ENCODE data around the gene UPK3BL1.
"Not testable (repeated sequence)": the region's sequence is repeated elsewhere in the genome, so short reads cannot be mapped to it uniquely, and the experiment has no call there.

The UPK3BL1 gene

GRCh38 chr7:102682560-102682959 is 40.0 kb upstream of the UPK3BL1 start:
- not testable (repeated sequence) for H3K4ac ChIP-seq (ENCODE audit: low read depth in 1 of 2, low read length in 2 of 2); H3K14ac ChIP-seq (ENCODE audit: low read length in 2 of 2); H4K91ac ChIP-seq (ENCODE audit: low read length); H3K36me3 ChIP-seq (ENCODE audit: control insufficient read depth in 1 of 2, insufficient read depth in 2 of 2, low read depth in 1 of 2, low read length in 2 of 2); H2BK15ac ChIP-seq (ENCODE audit: low read depth, poor library complexity, severe bottlenecking); DNase-seq; H3K27me3 ChIP-seq (ENCODE audit: control insufficient read depth in 1 of 2, insufficient read depth in 1 of 2, low read length in 2 of 2); H2BK5ac ChIP-seq (ENCODE audit: low read depth, low read length, poor library complexity, severe bottlenecking); H3K9ac ChIP-seq (ENCODE audit: low read length); H2BK12ac ChIP-seq (ENCODE audit: low read length in 2 of 2); H3K9me3 ChIP-seq (ENCODE audit: control insufficient read depth, low read length); H3K27ac ChIP-seq (ENCODE audit: low read length, poor library complexity, severe bottlenecking); H3K79me1 ChIP-seq (replicated peaks; ENCODE audit: low read length, poor library complexity, severe bottlenecking); H3K23ac ChIP-seq (ENCODE audit: low read length in 2 of 2); H2AK5ac ChIP-seq (ENCODE audit: low read length, severe bottlenecking); H3K4me2 ChIP-seq (ENCODE audit: low read length, poor library complexity, severe bottlenecking); H2AFZ ChIP-seq (ENCODE audit: low read depth, low read length); H3K18ac ChIP-seq (ENCODE audit: low read depth in 1 of 2, low read length in 2 of 2); H4K8ac ChIP-seq (ENCODE audit: low read length); H3K4me1 ChIP-seq (ENCODE audit: control insufficient read depth, insufficient read depth, low read depth, low read length); H3K4me3 ChIP-seq (ENCODE audit: insufficient read depth in 1 of 2, low read depth in 1 of 2, low read length in 2 of 2); H2BK120ac ChIP-seq (ENCODE audit: low read depth, low read length)
- WGBS, result no CpG with 5 or more reads among the region's 5 CpGs

- not testable (repeated sequence) for H3K27me3 ChIP-seq (ENCODE audit: control insufficient read depth in 1 of 2, insufficient read depth in 1 of 2, low read length in 2 of 2)
- WGBS, result no CpG with 5 or more reads among the region's 5 CpGs
Observed at GRCh38 chr7:102680780-102681179, 38.2 kb upstream of the UPK3BL1 start.

GRCh38 chr7:102675545-102675944 is 33.0 kb upstream of the UPK3BL1 start:
- not testable (repeated sequence) for H2BK120ac ChIP-seq (ENCODE audit: low read depth, low read length); H3K18ac ChIP-seq (ENCODE audit: low read depth in 1 of 2, low read length in 2 of 2); H3K4me2 ChIP-seq (ENCODE audit: low read length, poor library complexity, severe bottlenecking); H2BK15ac ChIP-seq (ENCODE audit: low read depth, poor library complexity, severe bottlenecking); H3K27ac ChIP-seq (ENCODE audit: low read length, poor library complexity, severe bottlenecking); H3K23ac ChIP-seq (ENCODE audit: low read length in 2 of 2); H2AFZ ChIP-seq (ENCODE audit: low read depth, low read length); H4K8ac ChIP-seq (ENCODE audit: low read length); H3K4me1 ChIP-seq (ENCODE audit: control insufficient read depth, insufficient read depth, low read depth, low read length); H3K27me3 ChIP-seq (ENCODE audit: control insufficient read depth in 1 of 2, insufficient read depth in 1 of 2, low read length in 2 of 2); H2BK5ac ChIP-seq (ENCODE audit: low read depth, low read length, poor library complexity, severe bottlenecking); H4K91ac ChIP-seq (ENCODE audit: low read length); H3K36me3 ChIP-seq (ENCODE audit: control insufficient read depth in 1 of 2, insufficient read depth in 2 of 2, low read depth in 1 of 2, low read length in 2 of 2); H3K79me1 ChIP-seq (replicated peaks; ENCODE audit: low read length, poor library complexity, severe bottlenecking); H3K9me3 ChIP-seq (ENCODE audit: control insufficient read depth, low read length); H3K4ac ChIP-seq (ENCODE audit: low read depth in 1 of 2, low read length in 2 of 2); H3K4me3 ChIP-seq (ENCODE audit: insufficient read depth in 1 of 2, low read depth in 1 of 2, low read length in 2 of 2); DNase-seq; H2BK12ac ChIP-seq (ENCODE audit: low read length in 2 of 2); H3K9ac ChIP-seq (ENCODE audit: low read length); H3K14ac ChIP-seq (ENCODE audit: low read length in 2 of 2); H2AK5ac ChIP-seq (ENCODE audit: low read length, severe bottlenecking)
- WGBS, result no CpG with 5 or more reads among the region's 2 CpGs

More at GRCh38 chr7:102680780-102681179, 38.2 kb upstream of the UPK3BL1 start:
- H3K36me3 ChIP-seq (ENCODE audit: control insufficient read depth in 1 of 2, insufficient read depth in 2 of 2, low read depth in 1 of 2, low read length in 2 of 2); H2BK15ac ChIP-seq (ENCODE audit: low read depth, poor library complexity, severe bottlenecking); H2AK5ac ChIP-seq (ENCODE audit: low read length, severe bottlenecking); H3K27ac ChIP-seq (ENCODE audit: low read length, poor library complexity, severe bottlenecking); H4K91ac ChIP-seq (ENCODE audit: low read length); DNase-seq; H2AFZ ChIP-seq (ENCODE audit: low read depth, low read length); H3K18ac ChIP-seq (ENCODE audit: low read depth in 1 of 2, low read length in 2 of 2); H3K4ac ChIP-seq (ENCODE audit: low read depth in 1 of 2, low read length in 2 of 2); H3K79me1 ChIP-seq (replicated peaks; ENCODE audit: low read length, poor library complexity, severe bottlenecking); H3K14ac ChIP-seq (ENCODE audit: low read length in 2 of 2); H3K9ac ChIP-seq (ENCODE audit: low read length); H3K4me1 ChIP-seq (ENCODE audit: control insufficient read depth, insufficient read depth, low read depth, low read length); H4K8ac ChIP-seq (ENCODE audit: low read length); H3K9me3 ChIP-seq (ENCODE audit: control insufficient read depth, low read length); H3K4me2 ChIP-seq (ENCODE audit: low read length, poor library complexity, severe bottlenecking); H3K4me3 ChIP-seq (ENCODE audit: insufficient read depth in 1 of 2, low read depth in 1 of 2, low read length in 2 of 2); H2BK12ac ChIP-seq (ENCODE audit: low read length in 2 of 2); H3K23ac ChIP-seq (ENCODE audit: low read length in 2 of 2); H2BK120ac ChIP-seq (ENCODE audit: low read depth, low read length); H2BK5ac ChIP-seq (ENCODE audit: low read depth, low read length, poor library complexity, severe bottlenecking): not testable (repeated sequence)

- not testable (repeated sequence) for DNase-seq; H4K91ac ChIP-seq (ENCODE audit: low read length); H3K9ac ChIP-seq (ENCODE audit: low read length); H3K9me3 ChIP-seq (ENCODE audit: control insufficient read depth, low read length); H2BK5ac ChIP-seq (ENCODE audit: low read depth, low read length, poor library complexity, severe bottlenecking); H2AFZ ChIP-seq (ENCODE audit: low read depth, low read length); H3K23ac ChIP-seq (ENCODE audit: low read length in 2 of 2); H2BK12ac ChIP-seq (ENCODE audit: low read length in 2 of 2); H4K8ac ChIP-seq (ENCODE audit: low read length); H3K4me2 ChIP-seq (ENCODE audit: low read length, poor library complexity, severe bottlenecking); H2BK15ac ChIP-seq (ENCODE audit: low read depth, poor library complexity, severe bottlenecking); H3K27me3 ChIP-seq (ENCODE audit: control insufficient read depth in 1 of 2, insufficient read depth in 1 of 2, low read length in 2 of 2); H2BK120ac ChIP-seq (ENCODE audit: low read depth, low read length); H3K4ac ChIP-seq (ENCODE audit: low read depth in 1 of 2, low read length in 2 of 2); H3K79me1 ChIP-seq (replicated peaks; ENCODE audit: low read length, poor library complexity, severe bottlenecking); H3K4me1 ChIP-seq (ENCODE audit: control insufficient read depth, insufficient read depth, low read depth, low read length); H3K18ac ChIP-seq (ENCODE audit: low read depth in 1 of 2, low read length in 2 of 2); H3K36me3 ChIP-seq (ENCODE audit: control insufficient read depth in 1 of 2, insufficient read depth in 2 of 2, low read depth in 1 of 2, low read length in 2 of 2); H3K4me3 ChIP-seq (ENCODE audit: insufficient read depth in 1 of 2, low read depth in 1 of 2, low read length in 2 of 2); H2AK5ac ChIP-seq (ENCODE audit: low read length, severe bottlenecking); H3K14ac ChIP-seq (ENCODE audit: low read length in 2 of 2); H3K27ac ChIP-seq (ENCODE audit: low read length, poor library complexity, severe bottlenecking)
- WGBS, result no CpG with 5 or more reads among the region's 9 CpGs
Observed at GRCh38 chr7:102673447-102674067, 31.0 kb upstream of the UPK3BL1 start.

Measured in mesenchymal stem cell (in vitro differentiated cells and primary cell).